Superior temporal gyrus (tissue), 1 donor: ENCODE measurements around the gene ENAH.
A peak's percentile ranks its signal among the peaks of the same experiment; 100 is the strongest.
"Not testable (repeated sequence)": the region's sequence is repeated elsewhere in the genome, so short reads cannot be mapped to it uniquely, and the experiment has no call there.

Experiments used
- DNase-seq: peaks from one replicate; pipeline ENCODE4 v3.0.0-alpha.2; 2016; ENCODE audit errors: extremely low spot score

Gene ENAH

GRCh38 chr1:225525377-225525776, 127.5 kb downstream of the ENAH start:
- DNase-seq, result no peak

- no peak for DNase-seq
These were observed 128.4 kb downstream of the ENAH start for GRCh38 chr1:225524570-225524969.

GRCh38 chr1:225523263-225523950, 129.5 kb downstream of the ENAH start:
- DNase-seq, result no peak

DNA sequence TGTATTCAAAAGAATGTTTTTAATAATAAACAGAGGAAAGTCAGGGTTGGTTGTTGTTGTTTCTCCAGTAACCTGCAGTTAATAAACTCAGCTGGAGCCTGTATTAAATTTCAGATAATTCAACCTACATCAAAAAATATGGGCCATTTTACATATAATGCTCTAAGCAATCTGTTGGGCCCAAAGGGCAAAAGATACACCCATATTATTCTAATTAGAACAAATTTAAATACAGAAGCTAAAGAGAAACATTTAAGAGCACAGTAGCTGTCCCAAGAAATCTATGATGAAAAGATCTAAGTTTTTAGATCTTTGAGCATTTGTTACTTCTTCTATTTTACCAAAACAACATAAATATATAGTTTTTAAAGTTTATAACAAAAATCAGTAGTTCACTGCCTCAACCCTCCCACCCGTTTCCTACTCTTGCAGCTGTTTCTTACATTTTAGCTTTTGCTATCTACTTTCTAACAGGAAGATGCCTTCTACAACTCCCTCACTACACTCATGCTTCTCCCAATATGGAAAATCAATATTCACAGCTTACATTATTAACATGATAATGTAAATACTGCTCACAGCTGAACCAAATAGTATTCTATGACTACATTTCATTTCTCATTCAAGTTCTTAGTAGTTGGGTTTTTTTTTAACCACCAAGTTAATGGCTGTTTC, 130.2 kb downstream of the ENAH start:
- no peak for DNase-seq

- DNase-seq, result no peak
These were observed 132.2 kb downstream of the ENAH start for GRCh38 chr1:225520587-225521227.

DNA sequence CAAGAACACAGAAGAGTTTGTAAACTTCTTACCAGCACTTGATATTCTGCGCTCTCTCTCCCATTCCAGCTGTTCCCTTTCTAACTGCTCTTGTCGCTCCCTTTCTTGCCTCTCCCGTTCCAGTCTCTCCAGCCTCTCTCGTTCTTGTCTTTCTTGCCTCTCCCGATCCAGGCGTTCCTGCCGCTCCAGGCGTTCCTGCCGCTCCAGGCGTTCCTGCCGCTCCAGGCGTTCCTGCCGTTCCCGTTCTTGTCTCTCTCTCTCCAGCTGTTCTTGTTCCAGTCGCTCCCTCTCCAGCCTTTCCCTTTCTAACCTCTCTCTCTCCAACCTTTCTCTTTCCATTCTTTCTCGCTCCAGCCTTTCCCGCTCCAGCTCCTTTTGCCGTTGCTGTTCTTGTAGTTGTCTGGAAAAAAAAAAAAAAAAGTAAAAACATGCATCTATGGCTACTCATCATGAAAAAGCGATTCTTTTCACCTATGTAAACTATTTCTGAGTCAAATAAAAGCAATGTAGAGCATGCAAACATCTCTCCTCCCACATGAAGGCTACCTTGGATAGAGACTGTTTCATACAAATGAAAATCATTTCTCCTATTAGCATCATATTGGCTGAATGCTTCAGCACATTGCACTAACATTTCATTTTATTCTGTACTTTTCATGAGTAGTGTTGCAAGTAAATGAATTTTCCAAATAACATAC, 133.6 kb downstream of the ENAH start:
- no peak for DNase-seq

- DNase-seq, result peak; percentile 49
These were observed 135.2 kb downstream of the ENAH start for GRCh38 chr1:225517697-225518096.

- DNase-seq, result no peak
These were observed 135.7 kb downstream of the ENAH start for GRCh38 chr1:225517221-225517620.

DNA sequence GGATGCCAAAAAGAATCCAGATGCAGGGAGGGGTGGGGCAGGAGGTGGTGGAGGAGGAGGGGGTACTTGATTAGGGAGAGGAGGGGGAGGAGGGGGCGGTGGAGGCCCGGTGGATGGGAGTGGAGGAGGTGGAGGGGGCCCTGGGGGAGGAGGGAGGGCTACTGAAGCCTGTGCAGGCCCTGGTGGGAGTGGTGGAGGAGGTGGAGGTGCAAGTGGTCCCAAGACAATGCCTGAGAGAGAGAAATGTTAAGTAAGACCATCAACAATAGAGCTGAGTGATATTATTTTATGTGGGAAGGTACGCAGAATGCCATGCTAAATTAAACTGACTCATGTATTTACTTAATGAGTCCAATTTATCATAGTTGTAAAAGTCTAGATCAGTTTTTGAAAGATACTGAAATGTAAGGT, 138.2 kb downstream of the ENAH start:
- DNase-seq, result no peak

GRCh38 chr1:225513576-225513975, 139.3 kb downstream of the ENAH start:
- not testable (repeated sequence) for DNase-seq

- no peak for DNase-seq
These were observed 141.0 kb downstream of the ENAH start for GRCh38 chr1:225511828-225512381.

DNA sequence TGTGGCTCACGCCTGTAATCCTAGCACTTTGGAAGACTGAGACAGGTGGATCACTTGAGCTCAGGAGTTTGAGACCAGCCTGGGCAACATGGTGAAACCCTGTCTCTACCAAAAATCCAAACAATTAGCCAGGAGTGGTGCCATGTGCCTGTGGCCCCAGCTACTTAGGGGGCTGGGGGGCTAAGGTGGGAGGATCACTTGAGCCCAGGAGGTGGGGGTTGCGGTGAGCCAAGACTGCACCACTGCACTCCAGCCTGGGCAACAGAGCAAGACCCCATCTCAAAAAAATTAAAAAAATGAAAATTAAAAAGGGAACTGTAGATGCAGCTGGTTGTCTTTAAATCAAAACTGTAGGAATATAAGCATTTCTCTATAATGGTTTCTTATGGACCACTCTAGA, 142.2 kb downstream of the ENAH start:
- DNase-seq, result not testable (repeated sequence)

DNA sequence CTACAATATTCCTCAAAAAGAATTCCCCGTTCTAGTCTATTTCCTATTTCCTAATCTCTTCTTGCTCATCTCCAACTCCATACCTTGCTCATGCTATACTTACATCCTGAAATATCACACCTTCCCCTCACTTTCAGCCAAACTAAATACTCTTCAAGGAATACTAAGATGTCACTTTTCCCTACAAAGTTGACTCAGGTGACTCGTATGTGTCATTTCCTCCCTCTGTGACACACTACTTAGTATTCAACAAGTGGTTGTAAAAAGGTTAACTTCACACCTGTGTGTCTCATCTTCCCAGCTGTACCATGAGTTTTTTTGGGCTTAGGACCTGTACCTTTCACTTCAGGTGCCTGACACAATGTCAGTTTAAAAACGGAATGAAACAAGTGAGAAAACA, 143.2 kb downstream of the ENAH start:
- no peak for DNase-seq

DNA sequence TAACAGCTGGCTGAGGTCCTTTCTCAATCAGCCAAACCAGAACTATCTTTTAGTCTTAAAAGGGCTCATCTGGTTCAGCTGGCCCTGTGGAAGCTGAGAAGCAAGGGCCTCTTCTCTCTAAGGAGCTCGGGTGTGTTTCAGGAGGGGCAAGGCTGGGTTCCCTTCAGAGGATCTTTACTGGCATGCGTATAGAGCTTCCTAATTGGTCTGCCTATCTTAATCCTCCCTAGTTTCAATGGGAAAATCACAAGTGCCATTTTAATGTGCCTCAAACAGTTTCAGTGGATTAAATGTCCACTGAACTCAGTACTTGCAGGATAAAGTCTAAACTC, 143.6 kb downstream of the ENAH start:
- peak; percentile 42 for DNase-seq

DNA sequence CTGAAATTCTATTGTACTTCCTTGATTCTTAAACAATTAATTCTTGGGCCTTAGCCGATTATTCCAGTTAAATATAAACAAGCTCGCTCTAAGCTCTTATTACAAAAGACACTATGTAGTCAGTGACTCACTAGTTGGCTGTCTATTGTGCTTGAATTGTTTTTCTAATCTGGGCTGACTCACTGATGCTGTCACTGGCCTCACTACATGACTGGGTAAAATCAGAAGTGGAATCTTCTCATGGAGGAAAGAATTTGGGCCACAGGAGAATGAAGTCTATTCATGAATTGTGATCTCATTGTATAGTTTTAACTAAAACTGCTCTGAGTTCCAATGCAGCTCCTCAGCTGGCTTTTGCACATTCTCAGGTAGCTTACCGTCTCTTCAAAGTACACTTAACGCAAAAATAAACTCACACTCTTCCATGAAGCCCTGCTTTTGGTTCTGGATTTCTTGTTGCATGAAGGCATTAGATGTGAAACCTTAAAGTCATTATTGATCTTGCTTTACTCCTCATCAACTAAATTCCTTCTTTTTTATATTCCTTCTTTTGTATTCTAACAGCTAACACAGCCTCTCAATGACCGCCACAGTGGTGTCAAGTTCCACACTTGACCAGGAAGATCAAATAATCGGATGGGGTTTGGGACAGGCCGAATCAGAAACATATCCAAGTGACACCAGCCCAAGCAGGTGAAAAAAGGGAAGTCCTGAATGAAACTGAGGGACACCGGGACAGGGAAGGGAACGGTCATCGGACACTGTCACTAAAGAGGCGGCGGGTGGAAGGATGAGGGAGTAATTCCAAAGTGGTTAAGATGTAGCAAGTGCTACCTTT, 144.2 kb downstream of the ENAH start:
- DNase-seq, result peak; percentile 97

GRCh38 chr1:225506727-225507126, 146.2 kb downstream of the ENAH start:
- DNase-seq, result no peak

GRCh38 chr1:225504776-225505175, 148.1 kb downstream of the ENAH start:
- no peak for DNase-seq

DNA sequence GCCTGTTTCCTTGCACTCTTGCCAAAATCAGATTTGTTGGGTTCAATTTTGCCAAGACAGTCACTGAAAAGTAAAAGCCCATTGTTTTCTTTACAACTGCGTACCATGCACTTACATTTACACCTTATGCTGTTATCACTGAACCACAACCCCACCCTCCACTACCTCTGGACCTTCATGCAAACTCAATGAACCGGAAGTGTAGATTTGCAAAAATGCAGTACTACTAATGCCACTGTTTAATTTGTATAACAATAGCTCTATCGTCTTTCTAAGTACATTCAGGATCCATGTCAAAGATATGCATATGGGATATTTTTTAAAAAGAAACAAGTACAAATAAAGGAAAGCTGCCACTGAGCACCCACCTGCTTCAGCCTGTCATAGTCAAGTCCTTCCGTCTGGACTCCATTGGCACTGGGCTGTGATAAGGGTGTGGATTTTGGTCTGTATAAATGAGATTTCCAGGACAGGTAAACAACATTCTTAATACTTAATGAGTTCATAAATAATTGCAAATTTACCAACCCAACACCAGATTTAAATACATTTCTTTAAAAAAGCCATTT, 152.2 kb downstream of the ENAH start:
- no peak for DNase-seq

- DNase-seq, result no peak
These were observed 154.3 kb downstream of the ENAH start for GRCh38 chr1:225498549-225499136.

DNA sequence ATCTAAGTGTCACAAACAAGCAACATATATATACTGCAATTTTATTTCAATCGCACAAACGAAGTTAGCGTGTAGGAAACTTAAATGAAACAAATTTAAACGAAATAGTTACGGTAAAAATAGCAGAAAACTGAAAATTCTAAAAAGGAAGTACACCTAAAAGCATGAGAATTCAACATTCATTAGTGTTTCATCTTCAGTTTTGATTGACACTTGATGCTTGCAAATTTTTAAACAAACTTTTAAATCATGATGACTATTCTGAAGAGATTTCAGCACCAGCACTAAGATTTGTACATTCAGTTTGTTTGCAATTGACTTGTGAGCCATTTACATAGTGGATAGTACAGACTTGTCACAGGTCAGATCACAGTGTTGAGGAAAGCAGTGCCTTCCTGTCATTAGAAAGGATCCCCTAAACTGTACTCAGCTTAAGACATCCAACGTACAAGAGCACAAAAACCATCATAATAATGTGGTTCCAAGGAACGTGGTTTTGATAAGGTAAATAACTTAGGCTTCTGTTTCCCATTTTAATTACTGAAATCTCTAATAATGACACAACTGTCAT, 158.0 kb downstream of the ENAH start:
- no peak for DNase-seq
